ENCODE data around the gene IRF1.

Gene IRF1

GRCh38 chr5:132475987-132476875 is 14.3 kb downstream of the IRF1 start:
- TF ChIP-seq CTCF (IDR thresholded peaks at IDR 0.05; ENCODE audit: insufficient read depth, missing control alignments): no peak
- no peak for FAIRE-seq
- no peak for DNase-seq (ENCODE audit: insufficient read length, low spot score)

GRCh38 chr5:132475497-132475882 is 15.1 kb downstream of the IRF1 start:
- DNase-seq (ENCODE audit: insufficient read length, low spot score): no peak
- no peak for FAIRE-seq
- TF ChIP-seq CTCF (IDR thresholded peaks at IDR 0.05; ENCODE audit: insufficient read depth, missing control alignments): no peak

- no peak for FAIRE-seq
- TF ChIP-seq CTCF (IDR thresholded peaks at IDR 0.05; ENCODE audit: insufficient read depth, missing control alignments): no peak
- no peak for DNase-seq (ENCODE audit: insufficient read length, low spot score)
Observed at GRCh38 chr5:132474881-132475496, 15.6 kb downstream of the IRF1 start.

- peak; percentile 38 for DNase-seq (ENCODE audit: insufficient read length, low spot score)
- TF ChIP-seq CTCF (IDR thresholded peaks at IDR 0.05; ENCODE audit: insufficient read depth, missing control alignments): no peak
- FAIRE-seq: no peak
Observed at GRCh38 chr5:132474131-132474723, 16.3 kb downstream of the IRF1 start.

- FAIRE-seq (no peak), DNase-seq (ENCODE audit: insufficient read length, low spot score) (no peak)
- no peak for TF ChIP-seq CTCF (IDR thresholded peaks at IDR 0.05; ENCODE audit: insufficient read depth, missing control alignments)
Observed at GRCh38 chr5:132473668-132474067, 16.9 kb downstream of the IRF1 start.

- FAIRE-seq: no peak
- no peak for TF ChIP-seq CTCF (IDR thresholded peaks at IDR 0.05; ENCODE audit: insufficient read depth, missing control alignments)
- no peak for DNase-seq (ENCODE audit: insufficient read length, low spot score)
Observed at GRCh38 chr5:132473019-132473531, 17.5 kb downstream of the IRF1 start.

All from D721Med (cell line).